SHP77 (cell line): Measurements from ENCODE around the gene HUWE1.
"Not testable (repeated sequence)": the region's sequence is repeated elsewhere in the genome, so short reads cannot be mapped to it uniquely, and the experiment has no call there.

ENCODE experiments used
- DNase-seq, 2 experiments: peaks; one replicate each; lab custom pipeline; 2025; lab: John Stamatoyannopoulos, UW

The HUWE1 gene

DNA sequence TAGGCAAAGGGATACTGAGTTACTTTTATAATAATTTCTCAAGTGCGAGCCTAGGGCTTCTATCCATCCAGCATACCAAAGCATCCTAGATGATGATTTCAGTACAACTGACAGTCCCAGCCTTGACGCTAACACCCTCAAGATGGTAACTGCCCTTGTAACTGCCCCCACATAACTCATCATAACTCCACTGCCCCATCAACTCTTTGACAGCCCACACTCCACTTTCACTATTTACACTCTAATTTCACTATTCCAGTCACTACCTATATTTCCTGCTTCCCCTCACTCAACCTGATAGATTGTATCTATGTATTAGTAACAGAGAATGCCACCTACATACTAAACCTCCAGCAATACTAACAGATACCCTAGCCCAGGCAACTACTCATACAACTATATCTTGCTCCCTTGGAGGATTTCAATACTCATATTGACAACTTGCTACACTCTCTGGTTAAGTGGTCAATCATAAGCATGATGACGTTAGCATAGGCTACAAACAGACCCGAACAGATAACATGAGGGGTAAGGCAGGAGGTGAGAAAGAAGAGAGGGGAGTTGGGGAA is 65.0 kb downstream of the HUWE1 start:
- no peak for DNase-seq

DNA sequence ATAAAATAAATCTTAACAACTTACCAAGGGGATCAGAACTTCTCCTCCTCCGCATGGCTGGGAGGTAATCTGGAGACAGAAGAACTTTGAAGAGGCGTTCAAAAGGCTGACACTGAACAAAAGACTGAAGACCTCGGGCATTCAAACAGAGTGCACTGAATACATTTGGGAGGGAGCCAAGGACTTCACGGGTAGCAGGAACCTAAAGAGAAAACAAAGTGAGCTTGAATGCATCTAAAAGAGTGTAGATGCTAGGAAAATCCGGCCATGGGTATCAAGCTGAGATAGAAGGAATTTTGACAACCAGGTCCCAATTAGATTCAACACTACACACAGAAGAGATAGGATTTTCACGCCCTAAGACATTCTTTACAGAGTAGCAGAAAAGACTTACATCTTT is 69.6 kb downstream of the HUWE1 start:
- DNase-seq: no peak

DNA sequence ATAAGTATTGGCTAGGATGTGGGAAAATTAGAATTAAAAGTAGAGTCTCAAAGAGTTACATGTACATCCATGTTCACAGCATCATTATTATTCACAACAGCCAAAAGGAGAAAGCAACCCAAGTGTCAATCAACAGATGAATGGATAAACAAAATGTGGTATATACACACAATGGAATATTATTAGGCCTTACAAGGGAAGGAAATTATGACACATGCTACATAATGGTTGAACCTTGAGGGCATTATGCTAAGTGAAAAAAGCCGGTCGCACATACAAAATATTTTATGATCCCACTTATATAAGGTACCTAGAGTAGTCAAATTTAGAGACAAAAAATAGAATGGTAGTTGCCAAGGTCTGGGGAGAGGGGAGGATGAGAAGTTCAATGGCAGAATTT is 80.1 kb downstream of the HUWE1 start:
- DNase-seq: no peak

DNA sequence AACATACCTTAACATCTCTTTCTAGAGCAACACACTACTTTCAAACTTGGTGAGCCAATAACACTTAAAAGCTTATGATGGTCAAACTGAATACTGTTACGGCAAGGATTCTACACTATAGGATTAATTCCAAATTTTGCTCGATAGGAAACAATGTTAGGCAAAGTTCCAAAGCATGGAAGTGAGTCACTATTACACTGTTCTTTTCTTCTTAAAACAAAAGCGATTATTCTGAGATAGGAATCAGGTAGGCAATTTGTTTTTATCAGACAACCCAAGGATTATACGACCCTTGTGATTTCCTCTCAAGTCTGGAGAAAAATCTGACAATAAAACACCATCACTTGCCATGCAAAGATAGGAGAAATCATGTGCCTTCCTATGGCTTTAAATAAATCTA is 81.5 kb downstream of the HUWE1 start:
- no peak for DNase-seq

DNA sequence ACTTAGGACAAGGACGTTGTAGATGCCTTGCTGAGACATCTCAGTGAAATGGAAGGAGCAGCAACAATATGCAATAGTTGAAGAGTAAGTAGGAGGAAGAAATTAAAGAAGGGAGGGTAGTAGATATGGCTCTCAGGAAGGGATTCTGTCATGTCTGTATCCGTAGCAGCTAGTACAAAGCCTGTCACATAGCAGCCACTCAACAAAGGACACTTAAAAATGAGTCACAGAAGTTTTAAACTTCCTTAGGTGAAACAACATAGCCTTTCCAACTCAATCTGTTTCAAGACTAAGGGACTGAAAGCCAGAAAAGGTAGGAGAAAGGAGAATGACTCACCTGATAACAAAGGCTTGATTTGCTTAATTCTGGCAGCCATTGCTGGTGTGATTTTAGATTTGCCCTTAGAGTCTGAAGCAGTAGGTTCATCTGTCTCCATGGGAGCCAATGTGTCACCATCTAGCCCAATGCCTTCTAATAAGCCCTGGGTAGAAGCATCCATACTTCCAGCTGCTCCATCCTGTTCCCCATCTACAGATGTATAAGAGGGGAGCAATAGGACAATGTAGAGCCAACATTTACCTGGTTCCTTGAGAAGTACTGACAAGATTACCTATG is 86.6 kb downstream of the HUWE1 start:
- DNase-seq: no peak

DNA sequence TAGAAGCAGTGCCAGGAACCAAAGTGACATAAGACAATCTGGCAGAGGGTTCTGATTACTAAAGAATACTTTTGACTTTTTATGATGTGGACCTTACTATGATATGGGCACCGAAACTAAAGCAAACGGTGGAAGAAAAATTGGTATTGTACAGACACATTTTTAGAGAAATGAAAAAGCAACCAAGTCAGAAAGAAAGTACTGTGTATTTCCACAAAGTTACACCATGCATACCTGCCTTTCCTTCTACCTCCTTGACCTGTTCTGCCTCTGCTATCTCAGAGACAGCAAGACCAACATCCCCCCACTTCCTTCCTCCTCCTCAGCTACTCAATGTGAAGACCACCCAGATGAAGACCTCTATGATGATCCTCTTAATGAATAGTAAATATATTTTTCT is 88.3 kb downstream of the HUWE1 start:
- DNase-seq: no peak

DNA sequence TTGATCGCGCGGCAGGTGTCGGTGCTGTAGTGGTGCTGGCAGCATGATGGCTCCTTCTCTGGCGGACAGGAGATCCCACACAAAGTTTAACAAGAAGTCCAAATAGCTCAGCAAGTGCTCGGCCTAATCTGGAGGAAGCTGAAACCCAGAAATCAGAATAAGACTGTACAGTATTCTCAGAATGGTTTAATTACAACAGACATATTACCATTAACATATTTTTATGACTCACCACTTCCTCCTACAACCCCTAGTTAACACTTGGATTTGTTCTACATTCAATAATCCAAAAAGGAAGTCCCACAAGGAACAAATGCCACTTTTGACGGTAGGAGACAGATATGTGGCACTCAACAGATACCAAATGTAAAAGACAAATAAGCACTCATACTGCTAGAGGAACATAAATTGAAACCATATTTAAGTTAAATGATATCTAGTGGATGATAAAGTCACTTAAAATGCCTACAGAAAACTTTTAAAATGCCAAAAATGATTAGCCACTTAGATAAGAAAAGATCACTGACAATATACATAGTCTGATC is 91.2 kb downstream of the HUWE1 start:
- no peak for DNase-seq

DNA sequence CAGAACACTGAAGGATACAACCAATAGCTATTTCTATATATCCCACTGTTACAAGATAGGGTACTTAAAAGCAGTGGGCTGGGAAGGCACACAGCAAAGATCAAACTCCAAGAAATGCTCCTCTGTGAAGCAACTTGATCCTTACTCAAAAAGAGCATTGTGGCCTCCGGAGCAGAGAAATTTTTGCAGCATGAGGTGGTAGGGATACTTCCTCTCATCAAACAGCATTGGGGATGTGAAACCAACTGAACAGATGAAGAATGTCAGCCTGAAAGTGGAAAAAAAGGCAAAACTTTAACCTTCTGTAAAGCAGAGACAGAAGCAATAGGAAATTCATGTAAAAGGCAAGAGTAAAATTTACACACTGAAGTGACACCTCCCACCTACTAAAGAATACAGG is 92.2 kb downstream of the HUWE1 start:
- no peak for DNase-seq

DNA sequence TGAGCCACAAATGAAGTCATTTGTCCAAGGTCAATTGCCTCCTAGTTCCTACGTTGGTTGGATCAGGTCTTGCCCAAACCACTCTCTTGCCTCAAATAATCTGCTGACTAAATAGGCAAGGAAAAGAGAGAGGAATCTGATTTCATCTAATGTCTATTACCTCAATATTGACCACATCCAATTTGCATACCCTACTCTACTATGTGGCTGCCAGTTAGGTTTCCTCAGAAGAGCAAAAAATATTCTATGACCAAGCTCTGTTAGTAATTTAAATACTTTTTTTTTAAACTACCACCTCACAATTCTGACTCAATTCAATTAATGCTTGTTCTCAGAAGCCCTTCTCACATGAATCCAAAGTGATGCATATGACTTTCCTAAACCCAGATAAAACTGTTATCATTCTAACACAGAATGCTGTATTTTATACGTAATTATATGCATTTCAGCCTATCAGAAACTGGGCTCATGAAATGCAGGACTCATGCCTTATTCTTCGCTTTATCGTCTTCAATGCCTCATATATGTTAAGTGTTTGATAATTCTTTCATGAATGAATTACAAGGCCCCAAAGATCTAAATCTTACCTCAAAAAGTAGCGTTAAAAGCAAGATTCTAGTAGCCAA is 98.6 kb downstream of the HUWE1 start:
- DNase-seq: no peak

DNA sequence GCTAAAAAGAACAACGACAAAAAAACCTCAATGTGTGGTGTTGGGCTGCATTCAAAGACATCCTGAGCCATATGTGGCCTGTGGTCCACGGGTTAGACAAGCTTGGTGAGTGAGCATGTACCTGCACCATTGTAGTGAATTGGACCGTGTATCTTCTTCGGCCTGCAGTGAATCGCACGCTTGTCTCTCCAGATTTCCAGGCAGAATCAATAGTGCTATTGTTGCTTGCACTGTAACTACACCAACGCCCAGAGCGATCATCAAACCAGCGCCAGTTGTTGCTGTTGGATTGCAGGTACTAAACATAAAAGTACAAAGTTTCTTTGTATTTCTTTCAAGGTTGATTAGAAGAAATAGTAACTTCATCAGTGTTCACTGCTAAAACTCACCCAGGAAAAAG is 101.6 kb downstream of the HUWE1 start:
- no peak for DNase-seq

DNA sequence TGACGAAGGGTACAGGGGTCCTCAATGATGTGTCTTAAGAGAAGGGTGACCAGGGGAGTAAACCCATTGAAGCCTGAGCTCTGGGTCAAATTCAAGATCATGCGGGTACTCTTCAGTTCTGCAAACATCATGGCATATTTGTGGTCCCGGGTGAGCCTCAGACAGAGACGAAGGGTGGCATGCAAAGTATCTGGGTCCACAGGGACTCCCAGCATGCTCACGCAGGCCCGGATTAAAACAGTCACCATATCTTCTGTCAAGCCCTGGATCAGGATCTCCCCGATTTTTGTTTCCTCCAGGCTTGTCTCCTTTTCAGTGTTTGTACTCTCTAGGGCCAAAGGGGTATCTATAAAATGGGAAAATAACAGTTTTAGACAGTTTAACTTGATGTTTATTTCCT is 102.9 kb downstream of the HUWE1 start:
- DNase-seq: no peak

DNA sequence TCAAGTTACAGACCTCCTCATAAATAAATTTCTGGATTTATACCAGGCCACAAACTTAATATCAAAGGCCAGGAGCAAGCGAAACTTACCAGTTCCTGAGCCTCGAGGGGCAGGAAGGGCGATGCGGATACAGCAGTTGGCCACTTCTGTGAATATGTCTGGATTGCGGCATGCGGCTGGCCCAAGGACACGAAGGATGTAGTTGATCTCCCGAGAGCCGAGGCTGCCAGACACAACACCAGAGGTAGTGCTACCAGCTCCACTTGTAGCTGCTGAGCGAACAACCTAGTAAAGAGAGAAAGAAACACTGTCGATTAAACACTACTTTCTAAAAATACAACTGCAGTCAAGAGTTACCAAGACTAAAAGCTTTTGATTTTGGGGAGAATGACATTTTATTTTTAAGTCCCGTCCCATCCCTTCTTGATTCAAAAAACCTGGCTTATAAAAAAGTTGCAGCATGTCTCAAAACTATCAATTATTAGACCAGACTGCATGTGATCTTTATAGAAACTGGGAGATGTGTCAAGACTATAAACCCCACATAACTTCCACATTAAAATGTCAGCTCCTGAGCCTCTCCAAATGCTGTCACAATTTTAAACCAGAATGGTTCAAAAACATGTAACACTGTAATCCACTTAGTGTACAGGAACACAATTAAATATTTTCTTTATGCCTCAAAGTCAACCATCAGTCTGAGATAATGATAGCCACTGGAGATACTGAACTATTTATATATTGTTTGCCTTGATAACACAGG is 105.6 kb downstream of the HUWE1 start:
- DNase-seq: no peak

DNA sequence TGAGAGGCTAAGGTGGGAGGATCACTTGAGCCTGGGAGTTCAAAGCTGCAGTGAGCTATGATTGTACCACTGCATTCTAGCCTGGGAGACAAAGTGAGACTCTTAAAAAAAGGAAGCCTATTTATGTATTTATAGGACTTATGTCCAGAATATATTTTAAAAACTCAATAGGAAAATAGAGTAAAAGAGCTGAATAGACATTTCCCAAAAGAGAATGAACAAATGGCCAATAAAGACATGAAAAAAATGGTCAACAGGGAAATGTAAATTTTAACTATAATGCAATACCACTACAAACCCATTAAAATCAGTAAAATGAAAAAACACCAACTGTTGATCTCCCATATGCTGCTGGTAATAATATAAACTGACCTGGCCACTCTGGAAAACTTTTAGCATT is 115.0 kb downstream of the HUWE1 start:
- DNase-seq: no peak

DNA sequence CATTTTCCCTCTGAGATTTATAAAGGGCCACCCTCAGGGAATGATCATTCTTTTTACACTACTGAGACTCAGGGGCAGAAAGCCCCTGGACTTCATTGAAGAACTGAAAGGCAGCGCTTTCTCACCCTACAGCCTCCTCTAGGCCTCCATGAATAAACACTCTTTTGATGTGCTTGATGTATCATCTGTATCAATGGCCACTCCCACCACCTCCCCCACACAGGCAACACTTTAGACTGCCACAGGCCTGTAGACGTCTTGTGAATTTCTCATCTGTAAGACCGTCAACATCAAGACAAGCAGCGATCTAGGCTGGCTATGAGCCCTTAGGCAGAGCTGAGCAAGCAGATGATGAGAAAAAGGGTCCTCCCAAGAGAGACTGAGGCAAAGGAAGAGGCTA is 123.2 kb downstream of the HUWE1 start:
- DNase-seq: no peak

DNA sequence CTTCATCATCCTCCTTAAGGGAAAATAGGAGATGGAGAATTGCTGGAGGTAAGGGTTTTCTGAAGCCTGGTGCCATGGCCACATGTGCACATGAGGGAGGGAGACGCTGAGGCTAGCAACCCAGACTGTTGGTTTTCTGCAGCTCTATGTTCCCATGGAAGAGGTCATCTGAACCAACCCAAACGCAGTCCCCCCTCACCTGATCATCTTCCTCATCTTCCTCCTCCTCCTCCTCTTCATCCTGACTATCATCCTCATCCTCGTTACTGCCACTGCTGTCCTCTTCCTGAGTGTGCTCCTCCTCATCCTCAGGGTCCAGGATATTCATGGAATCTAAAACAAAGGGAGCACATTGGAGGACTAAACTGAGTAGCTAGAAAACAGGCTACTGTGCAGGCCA is 124.6 kb downstream of the HUWE1 start:
- no peak for DNase-seq

DNA sequence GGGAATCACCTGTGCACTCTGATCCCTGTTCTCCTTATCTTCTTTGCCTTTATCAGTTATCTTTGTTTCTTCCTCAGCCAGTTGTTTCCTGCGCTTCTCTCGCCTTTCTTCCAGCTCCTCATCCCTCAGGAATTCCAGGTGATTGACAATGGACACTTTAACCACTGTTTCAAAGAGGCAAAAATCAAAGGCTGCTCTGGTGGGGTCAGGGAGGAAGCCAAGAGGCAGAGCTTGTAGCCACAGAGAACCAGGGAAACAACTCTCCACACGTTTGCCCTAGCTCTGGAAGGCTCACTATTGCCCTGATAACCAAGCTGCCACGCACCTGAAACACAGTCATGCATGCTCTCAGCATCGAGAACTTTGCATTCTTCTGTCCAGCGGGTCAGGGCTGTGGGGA is 127.9 kb downstream of the HUWE1 start:
- no peak for DNase-seq

DNA sequence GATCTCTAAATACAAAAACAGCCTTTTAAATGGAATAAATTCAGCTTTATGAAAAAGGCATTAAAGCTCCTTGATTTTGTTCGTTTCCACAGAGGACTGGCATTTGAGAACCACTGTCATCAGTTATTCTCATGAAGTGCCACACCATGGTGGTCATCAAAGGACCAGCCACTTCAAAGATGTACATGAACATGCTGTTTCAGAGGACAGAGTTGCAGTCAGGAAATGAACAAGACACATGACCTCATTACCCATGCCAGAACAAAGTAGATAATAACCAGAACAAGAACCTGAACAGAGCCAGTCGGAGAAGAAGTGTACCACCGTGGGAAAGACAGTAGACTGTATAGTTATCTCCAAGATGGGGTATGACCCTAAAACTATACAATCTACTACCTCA is 129.7 kb downstream of the HUWE1 start:
- no peak for DNase-seq

DNA sequence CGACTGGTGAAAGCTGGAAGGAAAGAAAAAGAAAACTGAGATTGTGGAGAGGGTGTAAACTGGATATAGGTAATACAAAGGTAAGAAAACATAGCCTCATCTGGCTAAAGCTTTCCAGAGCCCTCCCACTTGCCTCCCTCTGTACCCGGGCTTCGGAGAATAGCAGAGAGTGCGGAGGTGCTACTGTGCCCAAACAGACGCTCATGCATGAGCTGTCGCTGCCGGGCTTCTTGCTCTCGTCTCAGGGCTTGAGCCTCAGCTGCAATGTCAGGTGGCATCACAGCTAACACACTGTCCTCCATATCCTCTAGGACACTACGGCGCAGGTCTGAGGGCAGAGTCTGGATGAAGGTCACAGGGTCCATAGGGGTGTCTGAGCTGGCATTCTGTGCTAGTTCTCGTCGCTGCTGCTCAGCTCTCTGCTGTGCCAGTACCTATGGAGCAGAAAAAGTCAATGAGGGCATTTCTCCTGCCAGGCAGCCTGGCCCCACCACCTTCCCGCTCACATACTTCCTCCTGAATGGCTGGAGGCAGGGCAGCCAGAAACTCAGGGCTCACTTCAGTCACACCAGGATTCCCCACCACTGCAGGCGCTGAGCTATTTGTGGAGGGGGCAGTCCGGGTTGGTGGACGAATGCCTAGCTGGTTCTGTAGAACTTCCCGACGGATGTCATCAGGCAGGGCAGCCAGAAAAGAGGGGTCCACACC is 135.6 kb downstream of the HUWE1 start:
- no peak for DNase-seq

DNA sequence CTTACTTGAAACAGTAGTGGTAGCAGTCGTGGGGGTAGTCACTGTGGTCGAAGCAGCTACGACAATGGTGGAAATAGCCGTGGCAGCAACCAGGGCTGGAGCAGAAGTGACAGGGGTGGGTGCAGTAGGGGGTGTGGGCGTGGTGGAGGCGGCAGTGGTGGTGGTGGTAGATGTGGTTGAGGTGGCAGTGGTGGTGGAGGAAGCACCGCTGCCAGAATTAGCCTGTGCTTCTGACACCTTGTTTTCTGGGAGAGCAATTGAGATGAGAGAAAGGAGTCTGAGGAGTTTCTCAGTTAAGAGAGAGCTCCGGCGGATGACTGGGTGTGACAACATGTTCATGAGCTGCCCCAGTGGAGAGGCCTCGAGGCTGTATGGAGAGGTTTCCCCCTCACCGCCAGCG is 138.9 kb downstream of the HUWE1 start:
- DNase-seq: no peak

DNA sequence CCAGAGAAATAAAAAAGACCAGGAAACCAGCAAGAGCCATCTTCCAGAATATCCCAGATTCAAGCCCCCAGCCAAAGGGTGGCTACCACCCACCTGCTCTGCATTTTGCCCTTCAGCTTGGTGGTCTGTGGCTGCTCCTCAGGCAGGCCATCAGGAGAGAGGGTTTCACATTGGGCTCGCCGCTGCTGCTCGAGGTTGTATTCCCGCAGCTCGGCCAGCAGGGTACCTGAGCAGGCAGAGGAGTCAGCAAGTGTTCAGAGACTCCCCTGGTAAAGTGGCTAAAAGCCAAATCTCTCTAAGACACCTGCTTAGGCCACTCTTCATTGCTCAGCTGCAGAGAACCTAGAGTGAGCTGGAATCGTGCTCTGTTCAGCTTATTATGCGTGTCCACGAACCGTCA is 141.6 kb downstream of the HUWE1 start:
- no peak for DNase-seq

DNA sequence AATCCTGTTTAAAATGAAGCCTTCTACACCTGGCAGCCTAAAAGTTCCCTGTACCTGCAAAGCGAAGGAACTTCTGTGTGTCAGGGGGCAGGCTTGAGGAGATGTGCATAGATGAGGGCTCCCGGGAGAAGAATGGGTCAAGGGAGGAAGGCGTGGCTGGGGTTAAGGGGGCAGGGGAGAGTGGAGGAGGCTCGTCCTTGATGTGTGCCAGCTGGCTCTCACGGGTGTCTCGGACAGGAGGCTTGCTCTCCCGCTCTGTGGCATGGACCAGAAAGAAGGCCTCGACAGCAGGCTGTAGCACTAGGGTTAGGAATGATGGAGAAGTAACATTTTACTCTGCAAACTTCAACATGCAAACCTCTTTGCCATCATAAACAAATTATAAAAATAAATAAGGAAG is 147.7 kb downstream of the HUWE1 start:
- DNase-seq: no peak

DNA sequence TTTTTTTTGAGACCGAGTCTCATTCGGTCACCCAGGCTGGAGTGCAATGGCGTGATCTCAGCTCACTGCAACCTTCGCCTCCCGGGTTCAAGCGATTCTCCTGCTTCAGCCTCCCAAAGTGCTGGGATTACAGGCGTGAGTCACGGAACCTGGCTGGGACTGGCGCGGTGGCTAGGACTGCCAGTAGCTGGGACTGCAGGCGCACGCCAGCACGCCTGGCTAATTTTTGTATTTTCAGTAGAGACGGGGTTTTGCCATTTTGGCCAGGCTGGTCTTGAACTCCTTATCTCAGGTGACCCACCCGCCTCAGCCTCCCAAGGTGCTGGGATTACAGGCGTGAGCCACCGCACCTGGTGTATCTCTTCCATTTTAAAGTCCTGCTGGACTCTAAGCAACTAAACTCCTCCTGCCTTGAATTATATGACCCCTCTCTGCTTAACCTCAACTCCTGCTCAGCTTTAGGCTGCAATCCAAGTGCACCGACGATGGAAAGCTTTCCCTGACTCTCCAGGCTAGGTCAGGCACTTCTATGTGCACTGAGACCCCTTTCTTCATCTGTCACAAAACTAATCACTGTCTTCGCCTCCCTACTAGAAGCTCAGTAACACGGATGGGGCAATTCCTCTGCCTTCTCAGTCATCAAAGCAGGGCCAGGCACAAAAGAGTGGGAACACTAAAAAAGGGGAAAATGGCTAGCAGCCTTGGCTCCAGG is 155.1 kb downstream of the HUWE1 start:
- not testable (repeated sequence) for DNase-seq
